Neuron (in vitro differentiated cells): ENCODE measurements around the gene MRFAP1L1.

Experiments
- H2AFZ ChIP-seq: one replicate; pipeline ENCODE4 v1.6.1; 2013; ENCODE audit warnings: low read depth, mild to moderate bottlenecking, inconsistent platforms, low read length, moderate library complexity
- H3K27me3 ChIP-seq: one replicate; pipeline ENCODE4 v1.6.1; 2013; ENCODE audit warnings: low read length; ENCODE audit not compliant: insufficient read depth
- H3K36me3 ChIP-seq: one replicate; pipeline ENCODE4 v1.6.1; 2013; ENCODE audit warnings: low read length; ENCODE audit not compliant: insufficient read depth
- H3K4me1 ChIP-seq: one replicate; pipeline ENCODE4 v1.6.1; 2013; ENCODE audit warnings: low read length; ENCODE audit not compliant: insufficient read depth
- H3K4me3 ChIP-seq: 2 replicates; pipeline ENCODE4 v1.5.1; 2013; ENCODE audit warnings: mild to moderate bottlenecking, low read length, moderate library complexity
- H3K9me3 ChIP-seq: one replicate; pipeline ENCODE4 v1.6.1; 2013; ENCODE audit warnings: low read length

The MRFAP1L1 gene

GRCh38 chr4:6697131-6697530 is 12.5 kb downstream of the MRFAP1L1 start:
- H3K9me3 ChIP-seq, result peaks cover 5% of the 10 kb centered on the region
- no peaks in the 10 kb centered on the region for H3K4me1 ChIP-seq
- H3K4me3 ChIP-seq, result no peak overlapping the region
- H2AFZ ChIP-seq, result no peak overlapping the region
- no peaks in the 10 kb centered on the region for H3K27me3 ChIP-seq
- peaks cover 11% of the 10 kb centered on the region for H3K36me3 ChIP-seq

GRCh38 chr4:6696611-6697010 is 13.1 kb downstream of the MRFAP1L1 start:
- peaks cover 6% of the 10 kb centered on the region for H3K36me3 ChIP-seq
- no peaks in the 10 kb centered on the region for H3K27me3 ChIP-seq
- no peak overlapping the region for H3K4me3 ChIP-seq
- H3K4me1 ChIP-seq, result no peaks in the 10 kb centered on the region
- peaks cover 3% of the 10 kb centered on the region for H3K9me3 ChIP-seq
- H2AFZ ChIP-seq, result no peak overlapping the region

GRCh38 chr4:6695660-6696610 is 13.7 kb downstream of the MRFAP1L1 start:
- Histone ChIP-seq H2AFZ (no peak overlapping the region), H3K4me3 (no peak overlapping the region), H3K27me3 (no peaks in the 10 kb centered on the region), H3K4me1 (no peaks in the 10 kb centered on the region), H3K9me3 (no peaks in the 10 kb centered on the region), H3K36me3 (peaks cover 6% of the 10 kb centered on the region)

GRCh38 chr4:6694177-6694901 is 15.3 kb downstream of the MRFAP1L1 start:
- H3K36me3 ChIP-seq, result peaks cover 3% of the 10 kb centered on the region
- H3K27me3 ChIP-seq, result no peaks in the 10 kb centered on the region
- no peak overlapping the region for H2AFZ ChIP-seq
- H3K4me1 ChIP-seq, result peaks cover 2% of the 10 kb centered on the region
- no peak overlapping the region for H3K4me3 ChIP-seq
- no peaks in the 10 kb centered on the region for H3K9me3 ChIP-seq

- Histone ChIP-seq H3K36me3 (no peaks in the 10 kb centered on the region), H2AFZ (no peak within 1 kb of the TSS), H3K4me1 (peaks cover 7% of the 10 kb centered on the region), H3K27me3 (no peaks in the 10 kb centered on the region), H3K9me3 (no peaks in the 10 kb centered on the region), H3K4me3 (no peak within 1 kb of the TSS)
Observed at GRCh38 chr4:6693231-6694176, 16.2 kb downstream of the MRFAP1L1 start, which contains the start of gene S100P. Gene S100P (plus strand): TSS chr4:6693878. CDS start chr4:6693933, 55 bp downstream.

GRCh38 chr4:6692806-6693205 is 16.9 kb downstream of the MRFAP1L1 start:
- no peak overlapping the region for H2AFZ ChIP-seq
- H3K9me3 ChIP-seq, result no peaks in the 10 kb centered on the region
- H3K4me3 ChIP-seq, result no peak overlapping the region
- peaks cover 7% of the 10 kb centered on the region for H3K4me1 ChIP-seq
- no peaks in the 10 kb centered on the region for H3K27me3 ChIP-seq
- no peaks in the 10 kb centered on the region for H3K36me3 ChIP-seq

- Histone ChIP-seq H3K36me3 (no peaks in the 10 kb centered on the region), H3K9me3 (no peaks in the 10 kb centered on the region), H2AFZ (no peak overlapping the region), H3K4me3 (no peak overlapping the region), H3K27me3 (no peaks in the 10 kb centered on the region), H3K4me1 (peaks cover 7% of the 10 kb centered on the region)
Observed at GRCh38 chr4:6692379-6692778, 17.3 kb downstream of the MRFAP1L1 start.

GRCh38 chr4:6689506-6689960 is 20.1 kb downstream of the MRFAP1L1 start:
- peaks cover 7% of the 10 kb centered on the region for H3K4me1 ChIP-seq
- H3K36me3 ChIP-seq, result no peaks in the 10 kb centered on the region
- H2AFZ ChIP-seq, result no peak overlapping the region
- H3K4me3 ChIP-seq, result no peak overlapping the region
- H3K27me3 ChIP-seq, result no peaks in the 10 kb centered on the region
- H3K9me3 ChIP-seq, result no peaks in the 10 kb centered on the region

- Histone ChIP-seq H3K4me1 (peaks cover 7% of the 10 kb centered on the region), H3K36me3 (no peaks in the 10 kb centered on the region), H3K4me3 (no peak overlapping the region), H2AFZ (no peak overlapping the region), H3K9me3 (no peaks in the 10 kb centered on the region), H3K27me3 (no peaks in the 10 kb centered on the region)
Observed at GRCh38 chr4:6688879-6689505, 20.7 kb downstream of the MRFAP1L1 start.

- no peaks in the 10 kb centered on the region for H3K36me3 ChIP-seq
- no peak overlapping the region for H2AFZ ChIP-seq
- peaks cover 7% of the 10 kb centered on the region for H3K4me1 ChIP-seq
- no peaks in the 10 kb centered on the region for H3K9me3 ChIP-seq
- H3K27me3 ChIP-seq, result no peaks in the 10 kb centered on the region
- no peak overlapping the region for H3K4me3 ChIP-seq
Observed at GRCh38 chr4:6687947-6688878, 21.5 kb downstream of the MRFAP1L1 start.

GRCh38 chr4:6686104-6686787 is 23.4 kb downstream of the MRFAP1L1 start:
- no peak overlapping the region for H2AFZ ChIP-seq
- no peaks in the 10 kb centered on the region for H3K27me3 ChIP-seq
- peaks cover 7% of the 10 kb centered on the region for H3K4me1 ChIP-seq
- H3K9me3 ChIP-seq, result no peaks in the 10 kb centered on the region
- no peaks in the 10 kb centered on the region for H3K36me3 ChIP-seq
- no peak overlapping the region for H3K4me3 ChIP-seq
